PFSK-1 (cell line): ENCODE data around the gene DRG2.

Experiments
- POLR2AphosphoS5 ChIP-seq: IDR thresholded peaks from 2 replicates; pipeline ENCODE4 v1.6.1; 2012; ENCODE audit warnings: low read depth, mild to moderate bottlenecking, control low read depth, low read length, moderate library complexity
- SIN3A ChIP-seq: IDR thresholded peaks from 2 replicates; pipeline ENCODE4 v1.6.1; 2012; ENCODE audit warnings: mild to moderate bottlenecking, low read length, moderate library complexity, borderline replicate concordance; ENCODE audit not compliant: insufficient read depth
- TAF1 ChIP-seq: IDR thresholded peaks from 2 replicates; pipeline ENCODE4 v1.6.1; 2012; ENCODE audit warnings: low read length, control low read depth, borderline replicate concordance; ENCODE audit not compliant: insufficient read depth
- TF ChIP-seq, protein P1 (sequence below), 2 experiments: IDR thresholded peaks; 2 replicates each; pipeline versions ENCODE4 v1.6.1 to v1.8.0; 2011 to 2012; ENCODE audit warnings: low read depth in 2 of 2, low read length in 2 of 2, control low read depth in 1 of 2, inconsistent platforms in 1 of 2, mild to moderate bottlenecking in 1 of 2, moderate library complexity in 1 of 2; ENCODE audit not compliant: insufficient read depth in 1 of 2

DNA sequence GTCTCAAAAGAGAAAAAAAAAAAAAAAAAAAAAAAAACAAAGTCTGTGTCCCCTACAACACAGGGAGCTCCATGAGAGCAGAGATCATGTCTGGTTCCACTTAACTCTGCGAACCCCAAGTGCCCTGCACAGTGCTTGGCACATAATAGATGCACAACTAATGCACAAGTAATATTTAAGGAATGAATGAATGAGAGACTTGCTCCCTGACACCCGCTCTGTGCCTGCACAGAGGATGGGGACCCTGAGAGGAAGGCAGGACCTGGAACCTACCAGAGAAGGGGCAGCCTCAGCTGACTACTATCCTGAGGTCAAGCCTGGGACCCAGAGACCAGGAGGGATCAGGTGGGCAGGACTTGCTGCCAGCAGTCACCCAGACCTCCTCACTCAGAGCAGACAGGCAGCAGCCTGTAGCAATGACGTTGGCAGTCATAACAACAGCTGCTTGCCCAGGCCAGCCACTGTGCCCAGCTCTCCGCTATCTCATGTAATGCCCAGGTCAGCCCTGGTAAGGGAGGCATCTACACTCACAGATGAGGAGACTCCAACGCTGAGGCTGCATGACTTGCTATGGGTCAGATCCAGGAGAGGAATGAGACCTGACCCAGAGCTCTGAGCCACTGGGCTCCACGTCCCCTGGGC is 23.7 kb downstream of the DRG2 start:
- TF ChIP-seq TAF1 (no peak), POLR2AphosphoS5 (no peak), SIN3A (no peak)
- TF ChIP-seq, protein P1, sequence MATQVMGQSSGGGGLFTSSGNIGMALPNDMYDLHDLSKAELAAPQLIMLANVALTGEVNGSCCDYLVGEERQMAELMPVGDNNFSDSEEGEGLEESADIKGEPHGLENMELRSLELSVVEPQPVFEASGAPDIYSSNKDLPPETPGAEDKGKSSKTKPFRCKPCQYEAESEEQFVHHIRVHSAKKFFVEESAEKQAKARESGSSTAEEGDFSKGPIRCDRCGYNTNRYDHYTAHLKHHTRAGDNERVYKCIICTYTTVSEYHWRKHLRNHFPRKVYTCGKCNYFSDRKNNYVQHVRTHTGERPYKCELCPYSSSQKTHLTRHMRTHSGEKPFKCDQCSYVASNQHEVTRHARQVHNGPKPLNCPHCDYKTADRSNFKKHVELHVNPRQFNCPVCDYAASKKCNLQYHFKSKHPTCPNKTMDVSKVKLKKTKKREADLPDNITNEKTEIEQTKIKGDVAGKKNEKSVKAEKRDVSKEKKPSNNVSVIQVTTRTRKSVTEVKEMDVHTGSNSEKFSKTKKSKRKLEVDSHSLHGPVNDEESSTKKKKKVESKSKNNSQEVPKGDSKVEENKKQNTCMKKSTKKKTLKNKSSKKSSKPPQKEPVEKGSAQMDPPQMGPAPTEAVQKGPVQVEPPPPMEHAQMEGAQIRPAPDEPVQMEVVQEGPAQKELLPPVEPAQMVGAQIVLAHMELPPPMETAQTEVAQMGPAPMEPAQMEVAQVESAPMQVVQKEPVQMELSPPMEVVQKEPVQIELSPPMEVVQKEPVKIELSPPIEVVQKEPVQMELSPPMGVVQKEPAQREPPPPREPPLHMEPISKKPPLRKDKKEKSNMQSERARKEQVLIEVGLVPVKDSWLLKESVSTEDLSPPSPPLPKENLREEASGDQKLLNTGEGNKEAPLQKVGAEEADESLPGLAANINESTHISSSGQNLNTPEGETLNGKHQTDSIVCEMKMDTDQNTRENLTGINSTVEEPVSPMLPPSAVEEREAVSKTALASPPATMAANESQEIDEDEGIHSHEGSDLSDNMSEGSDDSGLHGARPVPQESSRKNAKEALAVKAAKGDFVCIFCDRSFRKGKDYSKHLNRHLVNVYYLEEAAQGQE (IDR thresholded peaks at IDR 0.05; ENCODE audit: insufficient read depth in 1 of 2, low read depth in 2 of 2, low read length in 2 of 2), result no peak
